T-helper 2 cell treated with Interferon-gamma antibody and Interleukin-4, amounts not matched to agents 5 μg/mL and 100 μg/mL, for 36 hours (primary cell): ENCODE measurements around the gene DIAPH3.

Source experiments
- DNase-seq: peaks from one replicate; pipeline ENCODE4 v3.0.0; 2021; ENCODE audit warnings: low spot score
- H3K27ac Mint-ChIP-seq: one replicate; pipeline ENCODE4 v1.8.0; 2021; ENCODE audit warnings: mild to moderate bottlenecking, mixed read lengths
- H3K27me3 Mint-ChIP-seq: one replicate; pipeline ENCODE4 v1.8.0; 2021; ENCODE audit warnings: low read depth, mixed read lengths
- H3K36me3 Mint-ChIP-seq: one replicate; pipeline ENCODE4 v1.8.0; 2021; ENCODE audit warnings: low read depth, mixed read lengths
- H3K4me1 Mint-ChIP-seq: one replicate; pipeline ENCODE4 v1.8.0; 2021; ENCODE audit warnings: low read depth, mixed read lengths
- H3K4me3 Mint-ChIP-seq: one replicate; pipeline ENCODE4 v1.8.0; 2022; ENCODE audit warnings: mild to moderate bottlenecking, moderate library complexity, mixed read lengths
- H3K9me3 Mint-ChIP-seq: one replicate; pipeline ENCODE4 v1.8.0; 2021; ENCODE audit warnings: mixed read lengths

The DIAPH3 gene

GRCh38 chr13:59970847-59971246, 192.9 kb downstream of the DIAPH3 start:
- H3K4me1 Mint-ChIP-seq: peaks cover 4% of the 10 kb centered on the region
- H3K9me3 Mint-ChIP-seq: no peaks in the 10 kb centered on the region
- H3K27ac Mint-ChIP-seq: no peak overlapping the region
- DNase-seq: no peak
- no peaks in the 10 kb centered on the region for H3K27me3 Mint-ChIP-seq
- no peak overlapping the region for H3K4me3 Mint-ChIP-seq
- peaks cover 16% of the 10 kb centered on the region for H3K36me3 Mint-ChIP-seq

GRCh38 chr13:59963827-59964226, 199.9 kb downstream of the DIAPH3 start:
- Mint-ChIP-seq H3K4me3 (no peak overlapping the region), H3K27me3 (no peaks in the 10 kb centered on the region), H3K4me1 (no peaks in the 10 kb centered on the region), H3K9me3 (no peaks in the 10 kb centered on the region), H3K27ac (no peak overlapping the region), H3K36me3 (peaks cover 9% of the 10 kb centered on the region)
- DNase-seq: no peak

- Mint-ChIP-seq H3K36me3 (peaks cover 9% of the 10 kb centered on the region), H3K4me3 (no peak overlapping the region), H3K4me1 (no peaks in the 10 kb centered on the region), H3K27me3 (no peaks in the 10 kb centered on the region), H3K27ac (no peak overlapping the region), H3K9me3 (no peaks in the 10 kb centered on the region)
- DNase-seq: no peak
Observed at GRCh38 chr13:59963383-59963782, 200.3 kb downstream of the DIAPH3 start.

- Mint-ChIP-seq H3K36me3 (peaks cover 10% of the 10 kb centered on the region), H3K27ac (no peak overlapping the region), H3K9me3 (no peaks in the 10 kb centered on the region), H3K4me1 (no peaks in the 10 kb centered on the region), H3K27me3 (no peaks in the 10 kb centered on the region), H3K4me3 (no peak overlapping the region)
- no peak for DNase-seq
Observed at GRCh38 chr13:59962343-59962742, 201.4 kb downstream of the DIAPH3 start.

- Mint-ChIP-seq H3K36me3 (peaks cover 19% of the 10 kb centered on the region), H3K9me3 (peaks cover 3% of the 10 kb centered on the region), H3K27me3 (no peaks in the 10 kb centered on the region), H3K4me1 (no peaks in the 10 kb centered on the region), H3K4me3 (no peak overlapping the region), H3K27ac (no peak overlapping the region)
- no peak for DNase-seq
Observed at GRCh38 chr13:59960683-59961082, 203.0 kb downstream of the DIAPH3 start.

- H3K4me1 Mint-ChIP-seq: no peaks in the 10 kb centered on the region
- H3K36me3 Mint-ChIP-seq: peaks cover 24% of the 10 kb centered on the region
- no peak overlapping the region for H3K27ac Mint-ChIP-seq
Observed at GRCh38 chr13:59957438-59957837, 206.3 kb downstream of the DIAPH3 start.

GRCh38 chr13:59954601-59955000, 209.1 kb downstream of the DIAPH3 start:
- Mint-ChIP-seq H3K27ac (no peak overlapping the region), H3K4me3 (no peak overlapping the region), H3K4me1 (no peaks in the 10 kb centered on the region), H3K27me3 (no peaks in the 10 kb centered on the region), H3K36me3 (peaks cover 15% of the 10 kb centered on the region), H3K9me3 (peaks cover 7% of the 10 kb centered on the region)
- DNase-seq: no peak

More at GRCh38 chr13:59957438-59957837, 206.3 kb downstream of the DIAPH3 start:
- DNase-seq: no peak
- Mint-ChIP-seq H3K9me3 (peaks cover 7% of the 10 kb centered on the region), H3K27me3 (no peaks in the 10 kb centered on the region), H3K4me3 (no peak overlapping the region)

GRCh38 chr13:59951011-59951410, 212.7 kb downstream of the DIAPH3 start:
- H3K9me3 Mint-ChIP-seq: peaks cover 7% of the 10 kb centered on the region
- DNase-seq: no peak
- H3K27ac Mint-ChIP-seq: no peak overlapping the region
- H3K27me3 Mint-ChIP-seq: no peaks in the 10 kb centered on the region
- peaks cover 7% of the 10 kb centered on the region for H3K36me3 Mint-ChIP-seq
- H3K4me3 Mint-ChIP-seq: no peak overlapping the region
- H3K4me1 Mint-ChIP-seq: no peaks in the 10 kb centered on the region

- DNase-seq: no peak
- Mint-ChIP-seq H3K4me3 (no peak overlapping the region), H3K27ac (no peak overlapping the region), H3K4me1 (no peaks in the 10 kb centered on the region), H3K36me3 (peaks cover under 1% of the 10 kb centered on the region), H3K9me3 (no peaks in the 10 kb centered on the region), H3K27me3 (no peaks in the 10 kb centered on the region)
Observed at GRCh38 chr13:59950266-59950665, 213.5 kb downstream of the DIAPH3 start.

GRCh38 chr13:59948686-59949085, 215.0 kb downstream of the DIAPH3 start:
- Mint-ChIP-seq H3K4me3 (no peak overlapping the region), H3K36me3 (no peaks in the 10 kb centered on the region), H3K9me3 (no peaks in the 10 kb centered on the region), H3K27ac (no peak overlapping the region), H3K4me1 (no peaks in the 10 kb centered on the region), H3K27me3 (no peaks in the 10 kb centered on the region)
- no peak for DNase-seq

GRCh38 chr13:59946944-59947343, 216.8 kb downstream of the DIAPH3 start:
- Mint-ChIP-seq H3K9me3 (no peaks in the 10 kb centered on the region), H3K4me3 (no peak overlapping the region), H3K27ac (no peak overlapping the region), H3K36me3 (no peaks in the 10 kb centered on the region), H3K27me3 (no peaks in the 10 kb centered on the region), H3K4me1 (peaks cover 3% of the 10 kb centered on the region)
- DNase-seq: no peak

- no peak overlapping the region for H3K4me3 Mint-ChIP-seq
- H3K27me3 Mint-ChIP-seq: no peaks in the 10 kb centered on the region
- H3K36me3 Mint-ChIP-seq: peaks cover 15% of the 10 kb centered on the region
- H3K4me1 Mint-ChIP-seq: no peaks in the 10 kb centered on the region
- no peak for DNase-seq
- no peak overlapping the region for H3K27ac Mint-ChIP-seq
- peaks cover 16% of the 10 kb centered on the region for H3K9me3 Mint-ChIP-seq
Observed at GRCh38 chr13:59931621-59932020, 232.1 kb downstream of the DIAPH3 start.

- Mint-ChIP-seq H3K27me3 (no peaks in the 10 kb centered on the region), H3K4me3 (no peak overlapping the region), H3K9me3 (peaks cover 16% of the 10 kb centered on the region), H3K27ac (no peak overlapping the region), H3K4me1 (peaks cover 2% of the 10 kb centered on the region), H3K36me3 (peaks cover 16% of the 10 kb centered on the region)
- DNase-seq: no peak
Observed at GRCh38 chr13:59924256-59924655, 239.5 kb downstream of the DIAPH3 start.

- no peak for DNase-seq
- Mint-ChIP-seq H3K36me3 (no peaks in the 10 kb centered on the region), H3K27me3 (no peaks in the 10 kb centered on the region), H3K4me3 (no peak overlapping the region), H3K9me3 (no peaks in the 10 kb centered on the region), H3K4me1 (peaks cover 2% of the 10 kb centered on the region), H3K27ac (no peak overlapping the region)
Observed at GRCh38 chr13:59915252-59915651, 248.5 kb downstream of the DIAPH3 start.

- Mint-ChIP-seq H3K4me1 (no peaks in the 10 kb centered on the region), H3K27ac (no peak overlapping the region), H3K27me3 (no peaks in the 10 kb centered on the region), H3K36me3 (peaks cover 2% of the 10 kb centered on the region), H3K9me3 (no peaks in the 10 kb centered on the region), H3K4me3 (no peak overlapping the region)
- DNase-seq: no peak
Observed at GRCh38 chr13:59914556-59914955, 249.2 kb downstream of the DIAPH3 start.
